Measurements from ENCODE around the gene SNHG17. TPM values are rescaled to one million over a fixed set of nuclear protein-coding genes. Genes with fewer than 3 reads are reported as not detected.
A peak's percentile ranks its signal among the peaks of the same experiment; 100 is the strongest.
"Not testable (repeated sequence)": the region's sequence is repeated elsewhere in the genome, so short reads cannot be mapped to it uniquely, and the experiment has no call there.

The SNHG17 gene
- total RNA-seq, 1 donor from 2014 or later: 38.3 TPM

DNA sequence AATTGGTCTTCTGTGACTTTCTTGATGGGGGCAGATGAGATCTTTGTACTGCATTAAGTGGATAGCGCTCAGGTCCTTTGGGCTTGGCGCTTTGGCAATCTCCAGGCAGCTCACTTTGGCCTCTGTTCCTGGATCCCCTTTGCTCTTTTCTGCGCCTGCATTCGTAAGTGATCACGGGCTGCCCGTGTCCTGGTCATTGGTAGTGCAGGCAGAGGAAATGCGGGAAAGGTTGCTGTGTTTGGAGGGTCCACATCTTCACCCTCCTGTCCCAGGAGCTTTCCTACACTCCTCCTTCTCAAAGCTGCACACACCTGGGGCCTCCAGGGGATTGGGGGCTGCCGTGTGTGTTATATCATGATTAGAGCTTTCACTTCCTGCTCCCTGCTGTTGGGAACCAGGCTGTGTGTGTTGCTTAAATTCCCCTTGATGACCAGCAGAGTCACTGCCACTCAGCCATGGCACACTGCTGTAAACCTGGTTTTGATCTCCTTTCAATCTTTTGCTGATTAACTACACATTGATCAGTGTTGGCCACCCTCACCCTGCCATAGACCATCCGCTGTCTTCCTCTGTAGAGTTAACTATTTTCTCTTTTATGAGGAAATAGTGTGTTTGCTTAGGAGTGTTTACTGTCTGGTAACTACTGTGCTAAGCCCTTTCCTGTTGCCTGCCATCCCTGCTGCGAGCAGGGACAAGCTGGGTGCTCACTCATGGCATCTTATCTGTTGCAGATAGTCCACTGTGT lies 13.0 kb upstream of the SNHG17 start:
- DNase-seq (ENCODE audit: extremely low read depth, low read depth, low spot score): no peak

DNA sequence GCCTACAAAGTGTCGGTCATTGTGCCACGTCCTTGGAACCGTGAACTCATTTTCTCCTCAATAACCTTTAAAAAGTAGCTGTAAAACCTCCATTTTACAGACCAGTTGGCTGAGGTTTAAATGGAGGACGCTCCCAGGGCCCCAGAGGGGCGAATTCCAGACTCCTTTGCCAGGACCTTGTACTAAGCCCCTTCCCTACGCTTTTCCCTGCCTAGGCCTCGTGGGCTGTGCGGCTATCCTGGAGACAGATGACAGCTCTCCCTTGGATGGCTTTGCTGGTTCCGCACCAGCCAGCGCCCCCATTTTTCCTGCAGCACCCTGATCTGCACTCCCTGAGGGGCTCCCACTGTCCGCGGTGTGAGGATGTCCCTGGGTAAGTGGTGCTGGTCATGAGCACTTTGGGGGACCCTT lies 12.1 kb upstream of the SNHG17 start:
- DNase-seq (ENCODE audit: extremely low read depth, low read depth, low spot score): no peak

DNA sequence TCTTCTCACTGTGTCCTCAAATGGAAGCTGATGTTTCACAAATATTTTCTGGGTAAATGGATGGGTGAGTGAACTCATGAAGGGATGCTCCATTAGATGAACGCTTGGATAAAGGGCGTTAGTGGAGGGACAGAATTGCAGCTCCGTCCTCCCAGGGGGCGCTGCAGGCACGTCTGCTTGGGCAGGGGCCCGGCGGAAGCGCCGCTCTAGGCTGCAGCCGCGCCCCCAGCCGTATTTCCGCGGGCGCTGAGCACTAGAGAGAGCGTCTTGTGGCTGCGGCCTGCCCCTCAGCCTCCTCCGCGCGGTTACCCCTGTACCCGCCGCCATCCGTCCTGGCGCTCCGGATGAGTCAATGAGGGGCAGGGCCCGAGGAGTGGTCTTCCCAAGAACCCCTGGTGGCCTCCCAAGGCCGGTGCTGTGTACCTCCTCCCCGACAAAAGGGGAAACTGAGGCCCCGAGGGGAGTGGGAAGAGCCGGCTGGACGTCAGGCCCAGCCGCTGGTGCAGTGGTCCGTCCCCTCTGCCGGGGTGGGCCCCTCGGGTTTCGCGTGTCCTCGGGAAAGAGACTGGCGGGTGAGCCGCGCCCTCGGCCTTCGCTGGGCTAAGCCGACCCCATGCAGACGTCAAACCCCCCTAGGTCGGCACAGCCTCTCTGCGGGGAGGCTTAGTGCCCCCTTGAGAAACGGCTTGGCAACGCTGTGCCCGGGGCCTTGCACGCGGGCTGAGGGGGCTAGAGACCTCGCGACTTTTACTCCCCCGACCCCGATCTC lies 11.5 kb upstream of the SNHG17 start:
- peak; percentile 50 for DNase-seq (ENCODE audit: extremely low read depth, low read depth, low spot score)

DNA sequence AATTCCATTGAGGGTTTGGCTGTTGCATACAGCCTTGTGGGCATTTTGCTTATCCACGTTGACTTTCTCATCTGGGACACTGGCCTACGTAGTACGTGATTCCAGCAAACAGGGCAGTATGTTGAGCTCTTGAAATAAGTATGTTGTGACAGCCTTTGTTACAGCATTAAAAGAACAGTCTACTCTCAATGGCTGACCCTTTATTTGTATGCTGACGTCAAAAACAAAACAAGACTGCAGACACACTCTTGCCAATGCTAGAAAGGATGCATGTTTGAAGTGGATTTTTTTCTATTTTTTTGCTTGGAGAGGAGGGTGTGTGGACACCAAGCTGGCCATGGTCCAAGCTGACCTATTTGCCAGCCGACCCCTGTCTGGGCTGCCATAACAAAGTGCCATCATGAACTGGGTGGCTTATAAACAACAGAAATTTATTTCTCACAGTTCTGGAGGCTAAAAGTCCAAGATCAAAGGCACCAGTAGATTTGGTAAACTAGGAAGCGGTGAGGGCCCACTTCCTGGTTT lies 10.8 kb upstream of the SNHG17 start:
- DNase-seq (ENCODE audit: extremely low read depth, low read depth, low spot score): no peak

DNA sequence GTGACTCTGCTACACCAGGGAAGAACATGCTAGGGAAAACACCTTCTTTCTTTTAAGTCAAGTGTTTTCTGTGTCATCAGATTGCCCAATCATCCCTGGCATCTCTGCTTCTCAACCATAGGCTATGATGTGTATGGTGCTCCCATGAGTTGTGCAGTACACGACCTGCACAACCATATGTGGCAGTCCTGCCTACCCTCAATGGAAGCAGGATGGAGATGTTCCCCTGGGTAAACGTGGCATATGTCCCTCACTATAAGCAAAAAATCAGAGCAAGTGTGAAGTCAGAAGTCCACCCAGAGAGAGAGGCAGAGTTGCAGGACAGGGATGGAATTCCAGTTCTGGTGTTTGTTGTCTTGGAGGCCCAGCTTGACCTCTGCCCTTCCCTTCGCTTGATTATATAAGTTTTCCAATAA lies 10.3 kb upstream of the SNHG17 start:
- no peak for DNase-seq (ENCODE audit: extremely low read depth, low read depth, low spot score)

DNA sequence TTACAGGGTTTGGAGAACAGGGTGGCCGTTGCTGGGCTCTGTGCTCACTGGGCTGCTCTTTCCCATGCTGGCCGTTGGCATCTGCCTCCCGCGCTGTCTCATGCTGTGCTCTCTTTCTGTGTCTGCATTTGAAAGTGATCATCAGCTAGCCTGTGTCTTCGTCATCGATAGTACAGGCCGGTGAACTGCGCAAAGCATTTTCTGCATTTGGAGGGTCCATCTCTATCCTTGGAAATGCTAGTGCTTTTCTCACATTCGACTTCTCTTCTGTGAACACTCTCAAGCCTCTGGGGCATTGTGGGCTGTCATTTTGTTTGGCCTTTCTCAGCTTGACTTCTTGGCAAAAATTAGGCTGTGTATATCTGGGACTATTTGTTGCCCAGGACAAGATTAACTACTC lies 6.8 kb upstream of the SNHG17 start:
- no peak for DNase-seq (ENCODE audit: extremely low read depth, low read depth, low spot score)

DNA sequence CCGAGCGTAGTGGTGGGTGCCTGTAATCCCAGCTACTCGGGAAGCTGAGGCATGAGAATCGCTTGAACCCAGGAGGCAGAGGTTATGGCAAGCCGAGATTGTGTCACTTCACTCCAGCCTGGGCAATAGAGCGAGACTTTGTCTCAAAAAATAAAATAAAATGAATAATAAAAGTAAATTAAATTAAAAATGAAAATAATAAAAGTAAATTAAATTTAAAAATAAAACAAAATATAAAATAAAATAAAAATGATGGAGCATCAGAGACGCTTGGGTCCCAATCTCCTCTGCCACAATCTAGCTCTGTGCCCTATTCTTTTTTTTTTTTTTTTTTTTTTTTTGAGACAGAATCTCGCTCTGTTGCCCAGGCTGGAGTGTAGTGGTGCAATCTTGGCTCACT lies 6.0 kb upstream of the SNHG17 start:
- DNase-seq (ENCODE audit: extremely low read depth, low read depth, low spot score): not testable (repeated sequence)

DNA sequence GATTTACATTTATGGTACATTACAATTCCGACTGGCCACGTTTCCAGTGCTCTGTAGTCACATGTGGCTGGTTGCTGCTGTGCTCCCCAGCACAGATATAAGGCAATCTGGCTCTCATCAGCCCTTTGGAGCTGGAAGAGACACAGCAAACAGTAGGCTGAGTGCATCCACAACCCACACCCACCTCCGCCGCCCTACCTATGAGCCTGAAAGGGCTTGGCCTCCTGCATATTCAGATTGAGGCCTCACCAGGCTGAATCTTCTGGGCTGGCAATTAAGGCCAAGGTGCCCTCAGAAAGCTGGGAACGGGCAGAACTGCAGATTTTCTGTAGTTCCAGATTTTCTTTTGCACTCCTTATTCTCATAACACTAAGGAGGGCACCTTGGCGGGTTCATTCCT lies 2.7 kb upstream of the SNHG17 start:
- DNase-seq (ENCODE audit: extremely low read depth, low read depth, low spot score): no peak

DNA sequence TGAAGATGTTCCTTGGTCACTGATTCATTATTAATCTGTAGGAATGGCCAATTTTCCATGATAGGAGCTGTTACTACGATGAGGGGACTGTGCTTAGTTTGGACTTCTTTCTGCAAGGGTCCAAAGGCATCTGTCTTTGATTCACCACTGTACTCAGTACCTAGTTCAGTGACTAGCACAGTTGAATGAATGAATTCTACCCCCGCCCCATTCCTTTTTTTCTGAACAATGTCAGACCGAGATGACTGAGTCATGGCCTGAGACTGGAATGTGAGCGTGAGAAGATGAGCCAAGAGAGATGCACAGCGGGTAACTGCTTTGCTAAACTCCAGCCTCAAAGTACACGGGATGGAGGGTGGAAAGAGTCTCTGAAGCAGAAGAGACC lies 419 bp upstream of the SNHG17 start:
- no peak for DNase-seq (ENCODE audit: extremely low read depth, low read depth, low spot score)

DNA sequence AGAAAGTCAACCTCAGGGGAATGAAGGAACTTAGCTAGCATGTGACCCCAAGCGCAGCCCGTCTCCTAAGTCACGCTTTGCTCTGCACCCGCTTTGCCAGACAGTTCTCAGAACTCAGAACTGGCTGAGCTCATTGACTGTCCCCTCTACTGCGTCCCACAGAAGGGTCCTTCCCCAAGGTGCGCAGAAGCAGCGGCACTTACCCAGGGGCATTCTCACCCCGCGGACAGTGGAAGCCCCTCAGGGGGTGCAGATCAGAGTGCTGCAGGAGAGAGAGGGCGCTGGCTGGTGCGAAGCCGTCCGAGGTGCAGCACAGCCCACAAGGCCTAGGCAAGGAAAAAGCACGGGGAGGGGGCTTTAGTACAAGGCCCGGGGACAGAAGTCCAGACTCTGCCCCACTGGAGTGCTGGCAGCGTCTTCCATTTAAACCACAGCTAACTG lies 807 bp downstream of the SNHG17 start:
- DNase-seq (ENCODE audit: extremely low read depth, low read depth, low spot score): no peak

DNA sequence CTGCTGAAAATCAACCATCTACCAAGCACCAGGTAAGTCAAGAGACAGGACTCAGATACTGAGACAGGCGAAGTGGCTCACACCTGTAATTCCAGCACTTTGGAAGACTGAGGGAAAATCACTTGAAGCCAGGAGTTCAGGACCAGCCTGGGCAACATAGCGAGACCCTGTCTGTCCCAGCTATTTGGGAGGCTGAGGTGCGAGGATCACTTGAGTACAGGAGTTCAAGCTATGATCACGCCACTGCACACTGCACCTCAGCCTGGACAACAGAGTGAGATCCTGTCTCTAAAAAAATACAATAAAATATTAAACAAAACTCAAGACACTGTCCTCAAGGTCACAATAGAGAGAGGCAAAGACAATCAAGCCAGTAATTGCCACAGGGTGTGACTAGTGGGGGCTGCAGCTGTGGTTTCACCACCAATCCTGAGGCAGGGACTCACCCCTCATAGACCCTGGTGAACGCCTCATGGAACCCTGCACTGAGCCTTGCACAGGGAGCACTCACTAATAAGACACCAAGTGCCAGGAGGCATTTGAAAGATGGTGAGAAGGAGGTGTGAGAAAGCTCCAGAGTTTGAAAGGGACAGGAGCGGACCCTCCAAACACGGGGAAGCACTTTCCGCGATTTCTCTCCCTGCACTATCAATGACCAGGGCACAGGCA lies 1.7 kb downstream of the SNHG17 start:
- no peak for DNase-seq (ENCODE audit: extremely low read depth, low read depth, low spot score)

DNA sequence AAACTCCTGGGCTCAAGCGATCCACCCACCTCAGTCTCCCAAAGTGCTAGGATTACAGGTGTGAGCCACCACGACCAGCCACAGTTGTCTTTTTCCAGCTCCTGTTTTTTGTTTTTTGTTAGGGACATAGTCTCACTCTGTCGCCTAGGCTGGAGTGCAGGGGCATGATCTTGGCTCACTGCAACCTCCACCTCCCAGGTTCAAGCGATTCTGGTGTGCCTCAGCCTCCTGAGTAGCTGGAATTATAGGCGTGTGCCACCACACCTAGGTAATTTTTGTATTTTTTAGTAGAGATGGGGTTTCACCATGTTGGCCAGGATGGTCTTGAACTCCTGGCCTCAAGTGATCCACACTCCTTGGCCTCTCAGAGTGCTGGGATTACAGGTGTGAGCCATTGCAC lies 2.3 kb downstream of the SNHG17 start:
- not testable (repeated sequence) for DNase-seq (ENCODE audit: extremely low read depth, low read depth, low spot score)

DNA sequence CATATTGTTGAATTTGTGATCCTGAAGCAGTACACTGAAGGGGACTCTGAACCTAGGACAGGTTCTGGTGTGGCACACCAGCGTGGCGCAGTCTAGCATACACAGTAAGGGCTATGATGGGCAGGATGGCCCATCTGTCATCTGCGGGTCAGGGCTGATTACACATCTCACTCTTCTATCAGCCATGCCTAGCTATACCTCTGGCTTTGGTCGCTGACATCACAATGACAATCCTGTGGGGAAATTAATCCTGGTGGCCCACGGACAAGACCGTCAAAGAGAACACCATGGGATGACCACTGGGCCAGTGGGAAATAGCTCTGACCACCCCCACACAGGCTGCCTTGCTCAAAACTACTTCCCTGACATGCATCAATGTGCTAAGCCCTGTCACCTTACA lies 2.8 kb downstream of the SNHG17 start:
- no peak for DNase-seq (ENCODE audit: extremely low read depth, low read depth, low spot score)

DNA sequence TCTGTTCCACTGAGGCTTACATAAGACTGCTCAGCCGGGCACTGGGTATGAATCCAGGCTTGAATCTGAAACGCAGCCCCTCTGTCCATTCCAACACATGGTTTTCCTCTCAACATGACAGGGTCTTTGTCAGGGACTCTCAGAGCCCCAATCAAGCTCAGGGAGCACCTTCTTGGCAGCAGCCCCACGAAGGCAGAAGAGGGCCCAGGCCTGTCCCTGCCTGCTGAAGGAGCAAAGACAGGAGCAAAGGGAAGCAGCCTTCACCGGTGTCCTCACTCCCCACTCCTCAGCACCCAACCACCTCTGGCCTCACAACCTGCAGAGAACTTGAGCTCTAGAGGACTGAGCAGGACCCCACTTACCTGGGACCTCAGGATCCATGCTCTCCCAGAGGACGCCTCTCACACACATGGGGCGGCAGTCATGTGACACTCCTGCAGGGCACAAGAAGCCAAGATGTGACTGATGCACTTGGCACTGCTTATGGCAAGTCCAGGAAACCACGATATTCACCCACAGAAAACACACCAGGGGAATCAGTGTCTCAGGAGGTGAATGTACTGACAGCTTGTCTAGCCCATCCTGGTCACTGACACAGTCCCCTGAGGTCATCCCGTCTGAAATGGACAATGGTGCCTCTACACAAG lies 4.3 kb downstream of the SNHG17 start:
- DNase-seq (ENCODE audit: extremely low read depth, low read depth, low spot score): no peak

DNA sequence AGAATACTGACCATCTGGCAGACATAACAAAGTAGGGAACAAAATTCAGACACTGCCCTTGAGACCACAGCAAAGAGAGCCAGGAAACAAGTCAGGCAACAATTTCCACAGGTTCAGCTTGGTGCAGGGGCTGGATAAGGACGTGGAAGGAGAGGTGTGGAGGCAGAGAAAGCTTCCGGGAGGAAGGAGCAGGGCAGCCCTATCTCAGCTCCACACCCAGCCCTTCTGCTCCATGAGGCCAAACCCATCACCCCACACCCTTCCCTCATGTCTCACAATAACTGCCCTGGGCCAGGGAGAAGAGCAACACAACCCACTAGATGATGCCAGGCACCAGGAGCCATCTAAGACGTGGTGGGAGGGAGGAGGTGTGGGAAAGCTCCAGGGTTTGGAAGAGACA lies 5.8 kb downstream of the SNHG17 start:
- DNase-seq (ENCODE audit: extremely low read depth, low read depth, low spot score): no peak

DNA sequence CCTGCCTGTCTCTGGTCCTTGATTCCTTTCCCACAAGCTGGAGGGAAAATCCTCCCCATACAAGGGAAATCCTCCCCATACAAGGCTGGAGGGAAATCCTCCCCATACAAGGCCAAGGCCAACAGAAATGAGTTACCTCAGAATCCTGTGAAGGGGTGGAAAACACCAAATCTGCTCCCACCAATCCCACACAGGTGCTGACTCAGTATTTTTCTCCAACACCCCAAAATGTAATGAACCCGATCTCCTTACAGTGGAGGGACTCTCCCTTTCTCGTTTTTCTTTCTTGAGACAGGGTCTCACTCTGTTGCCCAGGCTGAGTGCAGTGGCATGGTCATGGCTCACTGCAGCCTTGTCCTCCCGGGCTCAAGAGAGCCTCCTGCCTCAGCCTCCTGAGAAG lies 6.3 kb downstream of the SNHG17 start:
- DNase-seq (ENCODE audit: extremely low read depth, low read depth, low spot score): no peak

DNA sequence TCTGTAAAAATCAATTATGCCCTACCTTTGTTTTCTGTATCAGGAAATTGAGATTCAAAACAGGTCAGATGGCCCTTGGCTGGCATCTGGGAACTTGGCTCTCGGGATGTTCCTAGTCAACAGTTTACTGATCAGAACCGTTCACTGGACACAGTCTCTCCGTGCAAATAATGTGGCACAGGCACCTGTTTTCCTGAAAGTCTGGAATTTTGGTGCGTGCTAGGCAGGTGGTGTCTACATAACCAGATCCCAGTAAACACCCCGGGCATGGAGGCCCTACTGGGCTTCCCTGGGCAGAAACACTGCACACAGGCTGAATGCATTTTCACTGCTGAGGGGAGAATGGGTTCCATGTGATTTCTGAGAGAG lies 7.5 kb downstream of the SNHG17 start:
- no peak for DNase-seq (ENCODE audit: extremely low read depth, low read depth, low spot score)

DNA sequence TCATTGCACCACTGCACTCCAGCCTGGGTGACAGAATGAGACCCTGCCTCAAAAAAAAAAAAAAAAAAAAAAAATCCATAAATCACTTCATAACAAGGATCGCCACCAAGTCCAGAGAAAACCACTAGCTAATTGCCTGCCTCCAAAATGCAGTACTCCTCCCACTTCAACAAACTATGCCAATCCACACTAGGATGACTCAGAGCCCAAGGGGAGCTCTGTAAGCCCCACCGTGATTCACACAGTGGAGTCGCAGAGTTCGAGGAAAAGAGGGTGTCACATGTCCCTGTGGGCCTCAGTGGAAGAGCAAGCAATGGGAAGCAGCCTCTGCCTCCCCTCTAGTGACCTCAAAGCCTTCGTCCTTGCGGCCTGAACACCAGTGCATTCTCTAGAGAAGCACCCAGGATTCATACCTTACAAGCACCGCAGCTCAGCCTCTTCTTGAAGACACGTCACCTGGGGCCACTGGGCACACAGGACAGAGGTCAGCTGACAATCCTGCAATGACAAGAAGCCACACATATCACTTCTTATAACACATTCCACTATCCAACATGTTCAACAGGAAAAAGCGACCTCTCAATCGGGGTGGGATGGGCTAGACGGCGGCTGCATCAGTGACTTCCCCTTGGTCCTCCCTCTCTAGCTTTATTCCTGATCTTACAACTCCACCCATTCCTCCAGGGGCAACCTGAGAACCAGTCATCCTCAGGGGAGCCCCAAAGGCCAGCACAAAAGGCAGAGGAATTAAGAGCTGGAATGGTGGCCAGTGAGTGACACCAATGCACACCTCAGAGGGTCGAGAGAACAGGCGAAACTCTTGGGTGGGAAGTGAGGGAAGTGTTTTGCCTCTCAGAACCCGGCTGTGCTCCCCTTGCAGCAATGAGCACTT lies 8.9 kb downstream of the SNHG17 start:
- DNase-seq (ENCODE audit: extremely low read depth, low read depth, low spot score): no peak

DNA sequence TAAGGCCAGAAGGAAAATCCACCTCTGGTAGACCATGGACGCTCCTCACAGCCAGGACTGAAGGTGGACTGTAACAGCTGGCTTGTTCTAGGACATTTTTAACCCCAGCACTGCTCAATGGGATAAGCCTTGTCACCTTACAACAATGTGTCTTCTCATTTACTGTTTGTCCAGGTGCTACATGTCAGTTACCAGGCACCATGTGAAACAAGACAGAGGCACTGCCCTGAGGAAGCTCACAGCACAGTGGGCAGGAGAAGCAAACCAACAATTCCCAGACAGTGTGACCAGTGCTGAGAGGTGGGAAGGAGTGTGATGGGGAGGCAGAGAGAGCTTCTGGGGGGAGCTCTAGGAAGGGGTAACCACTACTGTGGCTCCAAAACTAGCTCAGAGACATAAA lies 10.7 kb downstream of the SNHG17 start:
- no peak for DNase-seq (ENCODE audit: extremely low read depth, low read depth, low spot score)

DNA sequence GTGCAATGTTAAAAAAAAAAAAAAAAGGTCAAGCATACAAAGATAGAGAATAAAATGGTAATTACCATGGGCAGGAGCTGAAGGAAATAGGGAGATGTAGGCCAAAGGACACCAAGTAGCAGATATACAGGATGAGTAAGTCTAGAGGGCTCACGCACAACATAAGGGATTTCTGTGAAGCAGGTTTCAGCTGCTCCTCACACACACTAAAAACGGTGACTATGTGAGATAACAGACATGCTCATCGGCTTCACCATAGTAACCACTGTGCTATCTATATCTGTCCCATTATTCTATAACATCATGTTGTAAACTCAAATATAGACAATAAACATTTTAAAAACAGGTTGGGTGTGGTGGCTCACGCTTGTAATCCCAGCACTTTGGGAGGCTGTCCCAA lies 11.6 kb downstream of the SNHG17 start:
- no peak for DNase-seq (ENCODE audit: extremely low read depth, low read depth, low spot score)
